Measurements from ENCODE around the gene G6PC3. TPM values are rescaled to one million over a fixed set of nuclear protein-coding genes. Genes with fewer than 3 reads are reported as not detected.

G6PC3 gene
- total and polyA plus RNA-seq, 4 donors: 6.7 to 15.1 (median 8.3) TPM

GRCh38 chr17:44111777-44112176, 41.2 kb downstream of the G6PC3 start:
- Histone ChIP-seq H3K9me3 (ENCODE audit: control insufficient read depth in 4 of 4, low read length in 3 of 4) (no peaks in the 10 kb centered on the region), H3K36me3 (ENCODE audit: control insufficient read depth in 4 of 4, insufficient read depth in 3 of 4, low read depth in 1 of 4, low read length in 3 of 4) (no peaks in the 10 kb centered on the region), H3K4me1 (ENCODE audit: control insufficient read depth in 4 of 4, insufficient read depth in 4 of 4, low read length in 3 of 4) (peaks cover 34 to 83% (median 56%) of the 10 kb centered on the region in 4 donors), H3K27me3 (ENCODE audit: control insufficient read depth in 4 of 4, insufficient read depth in 4 of 4, low read length in 3 of 4) (no peaks in the 10 kb centered on the region), H3K27ac (ENCODE audit: low read depth in 1 of 2, low read length in 2 of 2) (peak overlapping the region; percentile 83 to 97), H3K4me3 (ENCODE audit: low read depth in 1 of 3, low read length in 3 of 3) (no peak overlapping the region), H3K9ac (ENCODE audit: low read depth in 1 of 2, low read length in 2 of 2) (no peak overlapping the region)
- TF ChIP-seq ATF3 (IDR thresholded peaks at IDR 0.05) (no peak), GABPA (IDR thresholded peaks at IDR 0.05 in 1 of 2, conservative IDR thresholded peaks at IDR 0.05 in 1 of 2) (no peak), HNF4A (conservative IDR thresholded peaks at IDR 0.05) (no peak), TAF1 (conservative IDR thresholded peaks at IDR 0.05) (no peak), RAD21 (IDR thresholded peaks at IDR 0.05) (no peak), FOXA1 (IDR thresholded peaks at IDR 0.05) (no peak), NR2F2 (IDR thresholded peaks at IDR 0.05) (no peak), FOXA2 (IDR thresholded peaks at IDR 0.05) (no peak), REST (IDR thresholded peaks at IDR 0.05) (no peak), HNF4G (IDR thresholded peaks at IDR 0.05) (no peak), MAX (IDR thresholded peaks at IDR 0.05) (no peak), CTCF (IDR thresholded peaks at IDR 0.05; ENCODE audit: low read depth, low read length, missing input control) (no peak), YY1 (IDR thresholded peaks at IDR 0.05) (no peak), ZBTB33 (IDR thresholded peaks at IDR 0.05) (no peak), EGR1 (IDR thresholded peaks at IDR 0.05; ENCODE audit: low read depth in 2 of 2) (no peak), JUND (IDR thresholded peaks at IDR 0.05) (no peak), SP1 (IDR thresholded peaks at IDR 0.05) (no peak)
- DNase-seq (ENCODE audit: low spot score): no peak
- 78% methylated on average over 3 of the region's 3 CpGs for WGBS

Data from liver (tissue), 9 donors.